DOHH2 (cell line): ENCODE measurements around the gene LDLRAD1.

Experiments used
- CTCF ChIP-seq: fragments of 200-600 bp; sonication (generic); IDR thresholded peaks from one replicate; pipeline ENCODE4 v1.5.1; 2014; ENCODE audit warnings: antibody characterized with exemption, mild to moderate bottlenecking, low read depth, low read length; ENCODE audit not compliant: poor library complexity, severe bottlenecking
- EZH2phosphoT487 ChIP-seq: fragments of 200-600 bp; sonication (generic); IDR thresholded peaks from 2 replicates; pipeline ENCODE4 v1.6.1; 2017; ENCODE audit warnings: borderline replicate concordance, mild to moderate bottlenecking, antibody characterized with exemption, low read length, moderate library complexity, mixed read lengths

- TF ChIP-seq CTCF (no peak), EZH2phosphoT487 (no peak)
These were observed 22.3 kb downstream of the LDLRAD1 start for GRCh38 chr1:53995683-53996082.
